Inferior parietal cortex (tissue), 1 donor: ENCODE results near the gene ANKRD53.
"Not testable (repeated sequence)": the region's sequence is repeated elsewhere in the genome, so short reads cannot be mapped to it uniquely, and the experiment has no call there.

Source experiments
- DNase-seq: peaks from one replicate; pipeline ENCODE4 v3.0.0-alpha.2; 2016; ENCODE audit errors: extremely low spot score

The ANKRD53 gene

DNA sequence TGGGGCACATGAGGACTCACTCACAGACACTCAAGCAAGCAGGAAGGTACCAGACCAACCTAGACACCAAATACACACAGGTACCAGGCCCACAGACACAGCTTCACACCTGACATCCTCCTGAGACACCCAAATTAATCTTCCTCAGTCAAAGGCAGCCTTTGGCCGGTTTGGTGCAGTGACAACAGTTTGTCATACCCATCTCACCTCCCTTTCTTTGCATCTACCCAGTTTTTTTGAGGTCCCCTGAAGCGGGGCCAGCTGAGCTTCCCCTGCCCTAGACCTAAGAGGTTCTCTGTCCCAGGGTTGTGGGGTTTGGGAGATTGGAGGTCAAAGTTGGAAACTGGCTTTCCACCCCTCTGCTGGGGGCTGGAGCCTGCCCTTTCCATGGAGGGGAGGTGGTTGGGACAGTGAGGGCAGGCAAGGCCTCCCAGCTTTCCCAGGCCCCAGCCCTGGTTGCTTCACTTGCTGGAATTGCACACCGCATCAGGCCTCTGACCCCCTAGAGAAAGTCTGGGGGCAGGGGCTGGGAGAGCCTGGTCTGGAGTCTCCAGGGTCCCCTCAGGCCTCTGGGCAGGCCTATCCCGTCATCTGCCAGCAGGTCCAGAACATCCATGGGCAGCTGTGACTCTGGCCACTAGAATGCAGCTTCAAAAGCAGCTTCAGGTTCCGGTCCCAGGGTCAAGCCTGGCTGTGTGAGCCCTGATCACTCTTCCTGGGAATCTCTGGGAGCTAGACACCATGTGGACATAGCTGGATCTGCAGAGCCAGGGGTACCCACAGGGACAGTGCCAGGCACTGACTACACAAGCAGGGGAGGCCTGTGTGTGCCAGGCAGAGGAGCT lies 28.7 kb downstream of the ANKRD53 start:
- no peak for DNase-seq

DNA sequence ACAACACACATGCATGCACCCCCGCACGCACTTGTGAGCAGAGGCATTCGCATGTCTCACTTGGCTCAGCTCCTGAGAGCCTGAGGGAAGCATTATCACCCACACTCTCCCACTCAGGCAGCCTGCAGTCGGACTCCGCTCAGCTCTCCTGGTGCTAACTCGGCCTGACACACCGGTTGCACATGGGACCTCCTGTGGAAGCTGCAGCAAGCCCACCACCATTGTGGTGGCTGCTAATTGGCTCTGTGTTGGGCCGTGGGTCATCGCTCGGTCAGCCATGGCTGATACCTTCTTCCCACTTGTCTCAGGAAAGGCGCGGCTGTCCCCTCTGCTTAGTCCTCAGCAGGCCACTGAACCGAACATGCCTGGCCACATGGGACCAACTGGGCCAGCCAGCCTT lies 29.9 kb downstream of the ANKRD53 start:
- DNase-seq = no peak

DNA sequence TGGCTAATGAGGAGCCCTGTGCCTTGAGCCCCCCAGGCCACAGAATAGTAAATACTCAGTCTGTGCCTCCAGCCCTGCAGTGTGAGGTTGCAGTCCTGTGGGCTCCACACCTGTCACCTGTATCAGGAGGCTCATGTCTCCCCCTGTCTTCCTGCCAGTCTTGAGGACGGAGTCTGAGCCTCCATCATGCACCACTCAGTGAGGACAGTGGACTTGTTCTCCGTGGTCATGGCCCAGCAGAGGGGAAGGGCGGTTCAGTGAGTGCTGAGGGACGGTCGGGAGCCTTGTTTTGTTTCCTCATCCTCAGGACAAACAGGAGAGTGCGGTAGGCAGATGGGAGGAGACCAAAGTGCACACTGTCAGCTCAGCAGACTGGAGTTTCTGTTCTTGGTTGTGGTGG lies 33.4 kb downstream of the ANKRD53 start:
- DNase-seq = not testable (repeated sequence)

DNA sequence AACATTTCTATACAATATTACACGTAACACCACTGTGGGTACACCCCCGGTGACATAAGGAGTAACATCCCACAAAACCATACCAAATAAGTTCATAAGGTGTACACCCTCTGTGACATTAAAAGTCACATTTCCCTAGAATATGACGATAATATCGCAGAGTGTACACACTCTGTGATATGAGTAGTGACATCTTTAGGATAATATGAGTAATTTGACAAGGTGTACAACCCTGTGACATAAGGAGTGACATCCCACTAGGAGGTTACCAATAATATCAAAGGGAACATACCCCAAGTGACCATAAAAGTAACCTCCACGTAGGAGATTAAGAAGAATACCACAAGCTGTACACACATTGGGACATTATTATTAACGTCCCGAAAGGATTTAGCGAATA lies 40.2 kb downstream of the ANKRD53 start:
- DNase-seq = no peak

DNA sequence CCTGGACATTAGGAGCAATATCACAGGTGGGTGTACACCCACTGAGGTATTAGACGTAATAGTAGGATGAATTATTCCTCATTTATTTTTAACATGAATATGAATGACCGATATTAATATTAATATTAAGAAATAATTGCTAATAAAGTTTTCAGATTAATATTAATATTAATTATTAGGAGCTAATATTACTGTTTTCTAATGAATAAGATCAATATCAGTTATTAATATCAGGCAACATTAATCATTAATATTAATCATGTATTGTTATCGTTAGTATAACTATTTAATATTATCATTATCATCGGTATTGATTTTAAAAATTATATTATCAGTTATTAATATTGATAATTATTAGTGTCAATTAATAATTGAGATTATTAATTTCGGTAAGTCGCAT lies 41.6 kb downstream of the ANKRD53 start:
- not testable (repeated sequence) for DNase-seq

DNA sequence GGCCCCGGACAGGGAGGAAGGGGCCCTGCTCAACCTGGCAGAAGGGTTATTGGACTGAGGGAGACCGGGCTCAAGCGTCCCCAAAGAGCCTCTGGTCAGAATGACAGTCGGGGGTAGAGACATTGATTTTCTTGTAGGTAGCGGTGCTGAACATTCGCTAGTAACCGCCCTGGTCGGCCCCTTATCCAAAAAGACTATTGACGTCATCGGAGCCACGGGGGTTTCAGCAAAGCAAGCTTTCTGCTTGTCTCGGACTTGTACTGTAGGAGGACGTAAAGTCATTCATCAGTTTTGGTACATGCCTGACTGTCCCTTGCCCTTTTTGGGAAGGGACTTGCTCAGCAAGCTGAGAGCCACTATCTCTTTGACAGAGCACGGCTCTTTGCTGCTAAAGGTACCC lies 43.0 kb downstream of the ANKRD53 start:
- DNase-seq = not testable (repeated sequence)

DNA sequence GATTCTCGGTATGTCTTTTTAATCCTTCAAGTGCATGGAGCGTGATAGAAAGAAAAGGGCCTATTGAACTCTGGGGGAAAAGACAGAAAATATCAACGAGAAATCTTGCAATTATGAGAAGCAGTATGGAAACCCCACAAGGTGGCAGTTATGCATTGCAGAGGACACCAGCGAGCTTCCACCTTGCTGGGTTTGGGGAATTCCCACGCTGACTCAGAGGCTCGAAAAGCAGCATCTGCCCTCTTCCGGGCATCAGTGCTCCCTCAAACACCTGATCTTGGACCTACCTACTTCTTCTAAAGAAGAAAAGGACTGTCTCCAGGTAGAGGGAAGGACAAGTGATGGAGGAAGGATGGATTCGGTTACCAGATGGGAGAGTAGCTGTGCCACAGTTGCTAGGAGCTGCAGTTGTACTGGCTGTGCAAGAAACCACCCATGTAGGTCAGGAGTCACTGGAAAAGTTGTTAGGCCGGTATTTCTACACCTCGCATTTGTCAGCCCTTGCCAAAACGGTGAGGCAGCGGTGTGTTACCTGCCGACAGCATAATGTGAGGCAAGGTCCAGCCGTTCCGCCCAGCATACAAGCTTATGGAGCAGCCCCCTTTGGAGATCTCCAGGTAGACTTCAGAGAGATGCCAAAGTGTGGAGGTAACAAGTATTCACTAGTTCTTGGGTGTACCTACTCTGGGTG lies 45.3 kb downstream of the ANKRD53 start:
- not testable (repeated sequence) for DNase-seq
